CD4-positive, alpha-beta T cell (primary cell): ENCODE data around the gene RASGRP4. TPM values are rescaled to one million over a fixed set of nuclear protein-coding genes. Genes with fewer than 3 reads are reported as not detected.
A peak's percentile ranks its signal among the peaks of the same experiment; 100 is the strongest.

Experiments used
- ATAC-seq: fragments of 200-7000 bp; cut with Tn5 transposase; one replicate; pipeline ENCODE4 v1.10.0; 2022; ENCODE audit warnings: mild to moderate bottlenecking; ENCODE audit not compliant: poor library complexity
- CTCF ChIA-PET: fragments of 350-600 bp; sonication (Branson Sonifier 250); formaldehyde crosslinking; loops from one replicate; lab custom pipeline; 2021; ENCODE audit warnings: antibody characterized with exemption, inconsistent platforms; lab: Charles Lee
- POLR2A ChIA-PET: fragments of 350-600 bp; sonication (Branson Sonifier 250); formaldehyde crosslinking; loops from one replicate; lab custom pipeline; 2021; ENCODE audit warnings: antibody characterized with exemption, inconsistent platforms; lab: Charles Lee
- DNase-seq, 14 experiments: peaks; one replicate each; pipeline ENCODE4 v3.0.0-alpha.2; 2013 to 2020; ENCODE audit warnings: mixed read lengths in 2 of 14
- H3K27ac ChIP-seq, 2 donors: one replicate each; pipeline versions ENCODE4 v1.5.1 to v1.7.0; 2013; ENCODE audit warnings: low read length in 2 of 2, low read depth in 1 of 2, mild to moderate bottlenecking in 1 of 2
- H3K27me3 ChIP-seq, 2 experiments: 1 replicate in 1 of 2; 2 replicates in 1 of 2; pipeline versions ENCODE4 v1.6.1 to v1.7.0; 2013; ENCODE audit warnings: low read length in 2 of 2, control low read depth in 1 of 2, mild to moderate bottlenecking in 1 of 2, moderate library complexity in 1 of 2; ENCODE audit not compliant: insufficient read depth in 2 of 2, control insufficient read depth in 1 of 2
- H3K36me3 ChIP-seq: one replicate; pipeline ENCODE4 v1.6.1; 2013; ENCODE audit warnings: low read length, control low read depth; ENCODE audit not compliant: insufficient read depth
- H3K4me1 ChIP-seq: one replicate; pipeline ENCODE4 v1.6.1; 2013; ENCODE audit warnings: low read length, control low read depth; ENCODE audit not compliant: insufficient read depth
- H3K4me3 ChIP-seq: one replicate; pipeline ENCODE4 v1.5.1; 2013; ENCODE audit warnings: mild to moderate bottlenecking, low read length, moderate library complexity
- H3K9me3 ChIP-seq, 2 experiments: 1 replicate in 1 of 2; 2 replicates in 1 of 2; pipeline versions ENCODE4 v1.6.1 to v1.7.0; 2013; ENCODE audit warnings: low read length in 2 of 2, mild to moderate bottlenecking in 2 of 2, control low read depth in 1 of 2, moderate library complexity in 1 of 2; ENCODE audit not compliant: control insufficient read depth in 1 of 2, insufficient read depth in 1 of 2
- H3K27ac Mint-ChIP-seq: one replicate; pipeline ENCODE4 v1.8.0; 2020; ENCODE audit warnings: mixed read lengths
- H3K27me3 Mint-ChIP-seq: one replicate; pipeline ENCODE4 v1.8.0; 2021; ENCODE audit warnings: mixed read lengths
- H3K36me3 Mint-ChIP-seq: one replicate; pipeline ENCODE4 v1.8.0; 2021; ENCODE audit warnings: low read depth, mixed read lengths
- H3K4me1 Mint-ChIP-seq: one replicate; pipeline ENCODE4 v1.8.0; 2021; ENCODE audit warnings: low read depth, mixed read lengths
- H3K4me3 Mint-ChIP-seq: one replicate; pipeline ENCODE4 v1.8.0; 2020; ENCODE audit warnings: mild to moderate bottlenecking, mixed read lengths
- H3K9me3 Mint-ChIP-seq: one replicate; pipeline ENCODE4 v1.8.0; 2020; ENCODE audit warnings: mixed read lengths
- CTCF ChIP-seq: fragments of 200-600 bp; IDR thresholded peaks from one replicate; pipeline ENCODE4 v1.8.0; 2022; ENCODE audit warnings: antibody characterized with exemption, mild to moderate bottlenecking
- intact Hi-C, 2 experiments: fragments of 100-400 bp; cut with DNase I in 1 of 2; cut with micrococcal nuclease in 1 of 2; formaldehyde crosslinking; loops; one replicate each; pipeline versions ENCODE4 v1.15.1 to v1.9.0; 2023 to 2025; cut with DNase I, micrococcal nuclease
- total RNA-seq, 174 experiments: library from RNA in 2 of 174; stranded (reverse) in 2 of 174; gene quantifications; one replicate each; pipeline ENCODE4 v1.2.3 and lab custom pipeline; 2021 to 2026

Gene RASGRP4
- total RNA-seq, 2 experiments from 2014 or later = 0.30 to 0.45 TPM

DNA sequence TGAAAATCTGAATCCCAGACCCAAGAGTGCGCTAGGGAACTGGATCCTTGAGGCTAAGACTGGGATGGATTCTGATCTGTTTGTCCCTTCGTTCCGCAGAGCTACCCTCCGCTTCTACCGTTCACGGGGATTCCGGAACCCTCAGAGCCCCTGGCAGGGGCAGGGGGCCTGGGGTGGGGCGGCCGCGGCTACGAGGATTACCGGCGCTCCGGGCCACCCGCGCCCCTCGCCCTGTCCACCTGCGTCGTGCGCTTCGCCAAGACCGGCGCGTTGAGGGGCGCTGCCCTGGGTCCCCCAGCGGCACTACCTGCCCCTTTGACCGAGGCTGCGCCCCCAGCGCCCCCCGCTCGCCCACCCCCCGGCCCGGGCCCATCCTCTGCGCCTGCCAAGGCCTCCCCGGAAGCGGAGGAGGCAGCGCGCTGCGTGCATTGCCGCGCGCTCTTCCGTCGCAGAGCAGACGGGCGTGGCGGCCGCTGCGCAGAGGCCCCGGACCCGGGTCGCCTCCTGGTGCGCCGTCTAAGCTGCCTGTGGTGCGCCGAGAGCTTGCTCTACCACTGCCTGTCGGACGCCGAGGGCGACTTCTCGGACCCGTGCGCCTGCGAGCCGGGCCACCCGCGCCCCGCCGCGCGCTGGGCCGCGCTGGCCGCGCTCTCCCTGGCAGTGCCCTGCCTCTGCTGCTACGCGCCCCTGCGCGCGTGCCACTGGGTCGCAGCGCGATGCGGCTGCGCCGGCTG lies 30.5 kb downstream of the RASGRP4 start:
- Mint-ChIP-seq H3K36me3 (no peaks in the 10 kb centered on the region), H3K27me3 (no peaks in the 10 kb centered on the region), H3K9me3 (no peaks in the 10 kb centered on the region), H3K4me3 (peak overlapping the region; percentile 71), H3K27ac (no peak overlapping the region), H3K4me1 (peaks cover 25% of the 10 kb centered on the region)
- DNase-seq (peak in 12 of 14 experiments; percentile 22 to 74 (median 43)), ATAC-seq (peak; percentile 85)
- H3K36me3 ChIP-seq = no peaks in the 10 kb centered on the region
- peaks cover 19% of the 10 kb centered on the region for H3K4me1 ChIP-seq
- peak overlapping the region; percentile 44 for H3K4me3 ChIP-seq
- ChIA-PET POLR2A (interaction anchor here (0.6 to 3.1 kb wide), 6 partner anchors 8 to 252 kb away, joined by 3 to 32 read pairs (median 10); partner anchors contain the start of genes ACTN4, FAM98C, GGN and PSMD8), CTCF (no interaction called here)
- H3K27ac ChIP-seq = no peak overlapping the region
- intact Hi-C loops = loop anchor here in 1 of 2 experiments (10.0 kb wide), 1 partner anchor 939 kb away; the partner anchor contains the start of gene GMFG
- no peaks in the 10 kb centered on the region for H3K27me3 ChIP-seq
- H3K9me3 ChIP-seq = no peaks in the 10 kb centered on the region
- TF ChIP-seq CTCF = no peak

DNA sequence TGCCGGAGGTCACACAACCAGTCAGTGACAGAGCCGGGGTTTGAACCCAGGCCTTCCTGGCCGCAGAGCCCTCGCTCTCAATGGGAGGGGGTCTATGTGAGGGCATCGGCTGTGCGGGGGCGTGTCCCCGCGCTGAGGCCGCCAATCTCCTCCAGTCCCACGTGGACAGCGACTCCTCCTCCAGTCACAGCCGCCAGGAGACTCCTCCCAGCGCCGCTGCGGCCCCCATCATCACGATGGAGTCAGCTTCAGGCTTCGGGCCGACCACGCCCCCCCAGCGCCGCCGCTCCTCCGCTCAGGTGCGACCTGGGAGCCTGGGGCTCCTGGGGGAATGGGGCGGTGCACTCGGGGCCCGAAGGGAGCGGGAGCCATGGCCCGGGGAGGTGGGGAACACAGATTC lies 31.5 kb downstream of the RASGRP4 start:
- ChIA-PET POLR2A (interaction anchor here (0.9 to 3.1 kb wide), 4 partner anchors 9 to 20 kb away, joined by 3 to 32 read pairs (median 14); partner anchors contain the start of genes FAM98C and PSMD8), CTCF (interaction anchor here (1.5 kb wide), 1 partner anchor 8 kb away, joined by 11 read pairs; the partner anchor contains the start of gene FAM98C)
- ATAC-seq (peak; percentile 64), DNase-seq (peak; percentile 33 to 86 (median 60))
- no peak overlapping the region for H3K27ac ChIP-seq
- peaks cover 19% of the 10 kb centered on the region for H3K4me1 ChIP-seq
- H3K4me3 ChIP-seq = peak overlapping the region; percentile 44
- H3K9me3 ChIP-seq = no peaks in the 10 kb centered on the region
- no peaks in the 10 kb centered on the region for H3K36me3 Mint-ChIP-seq
- no peaks in the 10 kb centered on the region for H3K36me3 ChIP-seq
- no peaks in the 10 kb centered on the region for H3K27me3 ChIP-seq
- H3K27ac Mint-ChIP-seq = peak overlapping the region; percentile 72
- intact Hi-C loops = loop anchor here in 1 of 2 experiments (5.0 to 10.0 kb wide), 2 partner anchors 338 to 940 kb away; partner anchors contain the start of gene GMFG
- no peaks in the 10 kb centered on the region for H3K9me3 Mint-ChIP-seq
- no peak for TF ChIP-seq CTCF
- peak overlapping the region; percentile 71 for H3K4me3 Mint-ChIP-seq
- H3K27me3 Mint-ChIP-seq = peaks cover 4% of the 10 kb centered on the region
- H3K4me1 Mint-ChIP-seq = peaks cover 26% of the 10 kb centered on the region

DNA sequence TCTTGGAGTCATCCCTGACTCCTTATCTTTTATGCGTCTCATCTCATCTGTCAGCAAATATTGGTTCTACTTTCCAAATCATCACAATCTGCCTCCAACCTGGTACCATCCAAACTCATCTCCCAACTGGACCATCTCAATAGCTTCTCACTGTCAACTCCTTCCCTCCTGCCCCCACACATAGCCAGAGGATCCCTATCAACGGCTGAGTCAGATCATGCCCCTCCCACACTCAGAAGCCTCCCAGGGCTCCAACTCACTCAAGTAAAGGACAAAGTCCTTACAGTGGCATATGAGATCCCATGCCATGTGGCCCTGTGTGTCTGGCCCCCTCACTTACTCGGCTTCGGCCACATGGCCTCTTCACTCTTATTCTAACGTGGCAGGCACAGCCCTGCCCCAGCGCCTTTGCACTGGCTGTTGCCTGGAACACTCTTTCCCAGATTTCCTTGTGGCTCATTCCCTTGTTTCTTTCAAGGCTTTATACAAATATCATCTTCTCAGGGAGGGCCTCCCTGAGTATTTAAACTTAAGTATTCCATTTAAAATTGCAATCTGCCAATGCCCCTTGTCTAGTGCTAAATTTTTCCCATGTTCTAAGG lies 33.2 kb downstream of the RASGRP4 start:
- peaks cover 7 to 9% of the 10 kb centered on the region in 2 experiments for H3K27me3 ChIP-seq
- ChIA-PET POLR2A (interaction anchor here (0.8 to 3.0 kb wide), 2 partner anchors 10 to 456 kb away, joined by 3 to 21 read pairs; partner anchors contain the start of gene FAM98C), CTCF (no interaction called here)
- peaks cover 11% of the 10 kb centered on the region for H3K27me3 Mint-ChIP-seq
- no peak overlapping the region for H3K4me3 ChIP-seq
- H3K27ac Mint-ChIP-seq = no peak overlapping the region
- H3K9me3 ChIP-seq = no peaks in the 10 kb centered on the region
- TF ChIP-seq CTCF = no peak
- H3K36me3 Mint-ChIP-seq = peaks cover 5% of the 10 kb centered on the region
- H3K27ac ChIP-seq = no peak overlapping the region
- H3K4me1 Mint-ChIP-seq = peaks cover 35% of the 10 kb centered on the region
- no peak for ATAC-seq
- peaks cover 36% of the 10 kb centered on the region for H3K4me1 ChIP-seq
- H3K4me3 Mint-ChIP-seq = peak overlapping the region; percentile 4
- intact Hi-C loops = loop anchor here in 1 of 2 experiments (5.0 to 10.0 kb wide), 2 partner anchors 339 to 942 kb away; partner anchors contain the start of gene GMFG
- H3K9me3 Mint-ChIP-seq = no peaks in the 10 kb centered on the region
- no peak for DNase-seq
- H3K36me3 ChIP-seq = no peaks in the 10 kb centered on the region
